ENCODE measurements around the gene TSPO2. TPM values are rescaled to one million over a fixed set of nuclear protein-coding genes. Genes with fewer than 3 reads are reported as not detected.

TSPO2 gene
- total RNA-seq, 1 donor from 2014 or later = not detected

- peaks cover 45% of the 10 kb centered on the region for H3K36me3 ChIP-seq
- no peak for DNase-seq (ENCODE audit: low spot score)
- no peak overlapping the region for H2AFZ ChIP-seq (replicated peaks)
- TF ChIP-seq EZH2phosphoT487 (IDR thresholded peaks at IDR 0.05) (no peak), CTCF (IDR thresholded peaks at IDR 0.05) (peak; percentile 39)
- no peaks in the 10 kb centered on the region for H3F3A ChIP-seq (ENCODE audit: low read depth)
- H3K27me3 ChIP-seq = no peaks in the 10 kb centered on the region
- H3K9me3 ChIP-seq (ENCODE audit: low read depth) = no peaks in the 10 kb centered on the region
- Mint-ChIP-seq H3K4me3 (no peak overlapping the region), H3K36me3 (peaks cover 39% of the 10 kb centered on the region), H3K9me3 (no peaks in the 10 kb centered on the region), H3K27ac (no peak overlapping the region), H3K27me3 (ENCODE audit: insufficient read depth, low read depth) (peaks cover 2% of the 10 kb centered on the region), H3K4me1 (no peaks in the 10 kb centered on the region)
- no peaks in the 10 kb centered on the region for H3K4me1 ChIP-seq
- no peak overlapping the region for H3K9ac ChIP-seq
- no peak overlapping the region for H3K27ac ChIP-seq
- peaks cover 4% of the 10 kb centered on the region for H3K79me2 ChIP-seq (ENCODE audit: low read depth)
- H3K4me3 ChIP-seq = no peak overlapping the region
- H4K20me1 ChIP-seq (ENCODE audit: low read depth) = peaks cover 15% of the 10 kb centered on the region
- H3K4me2 ChIP-seq = no peak overlapping the region
These were observed 50.3 kb downstream of the TSPO2 start for GRCh38 chr6:41092421-41093140.

- no peaks in the 10 kb centered on the region for H3K9me3 Mint-ChIP-seq
- Histone ChIP-seq H2AFZ (replicated peaks) (no peak overlapping the region), H3K36me3 (peaks cover 40% of the 10 kb centered on the region), H3K79me2 (ENCODE audit: low read depth) (no peaks in the 10 kb centered on the region), H3K27ac (no peak overlapping the region), H3K4me1 (no peaks in the 10 kb centered on the region), H3K4me2 (no peak overlapping the region), H3K9me3 (ENCODE audit: low read depth) (no peaks in the 10 kb centered on the region), H3K27me3 (no peaks in the 10 kb centered on the region), H3F3A (ENCODE audit: low read depth) (no peaks in the 10 kb centered on the region), H4K20me1 (ENCODE audit: low read depth) (peaks cover 13% of the 10 kb centered on the region), H3K9ac (no peak overlapping the region), H3K4me3 (no peak overlapping the region)
- H3K4me3 Mint-ChIP-seq = no peak overlapping the region
- TF ChIP-seq EZH2phosphoT487 (IDR thresholded peaks at IDR 0.05) = no peak
- TF ChIP-seq EZH2 (IDR thresholded peaks at IDR 0.05) = no peak
- TF ChIP-seq CTCF (IDR thresholded peaks at IDR 0.05) = no peak
- H3K27ac Mint-ChIP-seq = no peak overlapping the region
- DNase-seq (ENCODE audit: low spot score) = no peak
- peaks cover 42% of the 10 kb centered on the region for H3K36me3 Mint-ChIP-seq
- H3K27me3 Mint-ChIP-seq (ENCODE audit: insufficient read depth, low read depth) = no peaks in the 10 kb centered on the region
- no peaks in the 10 kb centered on the region for H3K4me1 Mint-ChIP-seq
These were observed 51.5 kb downstream of the TSPO2 start for GRCh38 chr6:41093729-41094128.

Other genes starting within 250 kb of the TSPO2 start
- 2.2 and 5.0 TPM in 2 replicates for gene UNC5CL, start 3.2 kb upstream of the TSPO2 start, total RNA-seq (ENCODE audit: low replicate concordance)
- 0.46 TPM in 1 of 2 replicates, not detected in the other for gene APOBEC2, start 10.7 kb downstream of the TSPO2 start, total RNA-seq (ENCODE audit: low replicate concordance)
- gene OARD1, start 29.9 kb downstream of the TSPO2 start, total RNA-seq (ENCODE audit: low replicate concordance) = 41.9 and 67.9 TPM in 2 replicates
- gene NFYA, start 30.5 kb downstream of the TSPO2 start, total RNA-seq (ENCODE audit: low replicate concordance) = 34.8 and 47.9 TPM in 2 replicates
- not detected in 2 replicates for gene TREML1, start 111.9 kb downstream of the TSPO2 start, total RNA-seq (ENCODE audit: low replicate concordance)
- gene TREM2, start 120.6 kb downstream of the TSPO2 start, total RNA-seq (ENCODE audit: low replicate concordance) = not detected in 2 replicates
- gene TREML2, start 158.7 kb downstream of the TSPO2 start, total RNA-seq (ENCODE audit: low replicate concordance) = not detected in 2 replicates
- not detected in 2 replicates for gene TREML4, start 185.9 kb downstream of the TSPO2 start, total RNA-seq (ENCODE audit: low replicate concordance)
- not detected in 2 replicates for gene TREM1, start 244.2 kb downstream of the TSPO2 start, total RNA-seq (ENCODE audit: low replicate concordance)

Data from neural progenitor cell (in vitro differentiated cells).